HEK293 (cell line): ENCODE data around the gene KIFC1.

Source experiments
- GFI1B ChIP-seq: fragments of 450-650 bp; formaldehyde crosslinking; IDR thresholded peaks from 2 replicates; pipeline ENCODE4 v1.5.1; 2016; ENCODE audit warnings: missing biosample characterization, missing genetic modification characterization
- GLIS2 ChIP-seq: fragments of 450-650 bp; formaldehyde crosslinking; IDR thresholded peaks from 2 replicates; pipeline ENCODE4 v1.5.1; 2016; ENCODE audit warnings: missing biosample characterization, missing genetic modification characterization
- KLF7 ChIP-seq: fragments of 450-650 bp; formaldehyde crosslinking; IDR thresholded peaks from 2 replicates; pipeline ENCODE4 v1.5.1; 2016; ENCODE audit warnings: missing biosample characterization, missing genetic modification characterization, borderline replicate concordance
- PRDM1 ChIP-seq: fragments of 450-650 bp; formaldehyde crosslinking; IDR thresholded peaks from 2 replicates; pipeline ENCODE4; 2016; ENCODE audit warnings: missing biosample characterization, missing genetic modification characterization
- SCRT1 ChIP-seq: fragments of 450-650 bp; formaldehyde crosslinking; IDR thresholded peaks from 2 replicates; pipeline ENCODE4 v1.5.1; 2016; ENCODE audit warnings: missing biosample characterization, missing genetic modification characterization, borderline replicate concordance
- SETDB1 ChIP-seq: IDR thresholded peaks from one replicate; pipeline ENCODE4 v1.6.1; 2017; ENCODE audit warnings: mild to moderate bottlenecking, low read length, moderate library complexity, mixed read lengths; ENCODE audit not compliant: insufficient read length
- TRIM28 ChIP-seq: IDR thresholded peaks from 2 replicates; pipeline ENCODE4 v1.6.1; 2011; ENCODE audit warnings: low read length, control low read depth, borderline replicate concordance
- ZBTB17 ChIP-seq: fragments of 450-650 bp; formaldehyde crosslinking; IDR thresholded peaks from 2 replicates; pipeline ENCODE4 v1.5.1; 2016; ENCODE audit warnings: missing biosample characterization, missing genetic modification characterization
- ZBTB21 ChIP-seq: fragments of 450-650 bp; formaldehyde crosslinking; IDR thresholded peaks from 2 replicates; pipeline ENCODE4 v1.5.1; 2017; ENCODE audit warnings: missing biosample characterization, missing genetic modification characterization
- ZFP37 ChIP-seq: fragments of 450-650 bp; formaldehyde crosslinking; IDR thresholded peaks from 2 replicates; pipeline ENCODE4 v1.5.1; 2016; ENCODE audit warnings: missing biosample characterization, missing genetic modification characterization
- ZFP69B ChIP-seq: fragments of 450-650 bp; formaldehyde crosslinking; IDR thresholded peaks from 2 replicates; pipeline ENCODE4 v1.5.1; 2016; ENCODE audit warnings: missing biosample characterization, missing genetic modification characterization
- ZNF155 ChIP-seq: fragments of 450-650 bp; formaldehyde crosslinking; IDR thresholded peaks from 2 replicates; pipeline ENCODE4 v1.5.1; 2016; ENCODE audit warnings: missing biosample characterization, missing genetic modification characterization
- ZNF157 ChIP-seq: fragments of 450-650 bp; formaldehyde crosslinking; IDR thresholded peaks from 2 replicates; pipeline ENCODE4 v1.5.1; 2016; ENCODE audit warnings: missing biosample characterization, missing genetic modification characterization
- ZNF174 ChIP-seq: fragments of 450-650 bp; formaldehyde crosslinking; IDR thresholded peaks from 2 replicates; pipeline ENCODE4 v1.5.0; 2017; ENCODE audit warnings: missing biosample characterization, mild to moderate bottlenecking, missing genetic modification characterization
- ZNF202 ChIP-seq: fragments of 450-650 bp; formaldehyde crosslinking; IDR thresholded peaks from 2 replicates; pipeline ENCODE4 v1.5.1; 2016; ENCODE audit warnings: missing biosample characterization, missing genetic modification characterization, borderline replicate concordance
- ZNF23 ChIP-seq: fragments of 450-650 bp; formaldehyde crosslinking; IDR thresholded peaks from 2 replicates; pipeline ENCODE4 v1.5.1; 2016; ENCODE audit warnings: missing biosample characterization, missing genetic modification characterization, borderline replicate concordance
- ZNF391 ChIP-seq: fragments of 450-650 bp; formaldehyde crosslinking; IDR thresholded peaks from 2 replicates; pipeline ENCODE4 v1.5.1; 2016; ENCODE audit warnings: low read depth, missing biosample characterization, missing genetic modification characterization, borderline replicate concordance
- ZNF426 ChIP-seq: fragments of 450-650 bp; formaldehyde crosslinking; IDR thresholded peaks from 2 replicates; pipeline ENCODE4 v1.5.1; 2017; ENCODE audit warnings: missing biosample characterization, missing genetic modification characterization, mild to moderate bottlenecking, inconsistent platforms, moderate library complexity
- ZNF596 ChIP-seq: fragments of 450-650 bp; IDR thresholded peaks from 2 replicates; pipeline ENCODE4 v1.5.0; 2018; ENCODE audit warnings: missing biosample characterization, mild to moderate bottlenecking, missing genetic modification characterization, moderate library complexity
- ZNF664 ChIP-seq: fragments of 450-650 bp; formaldehyde crosslinking; IDR thresholded peaks from 2 replicates; pipeline ENCODE4 v1.5.1; 2016; ENCODE audit warnings: missing biosample characterization, missing genetic modification characterization
- ZNF701 ChIP-seq: fragments of 450-650 bp; formaldehyde crosslinking; IDR thresholded peaks from 2 replicates; pipeline ENCODE4 v1.5.1; 2016; ENCODE audit warnings: missing biosample characterization, missing genetic modification characterization
- ZNF76 ChIP-seq: fragments of 450-650 bp; formaldehyde crosslinking; IDR thresholded peaks from 2 replicates; pipeline ENCODE4; 2016; ENCODE audit warnings: low read depth, missing biosample characterization, missing genetic modification characterization, borderline replicate concordance
- ZNF785 ChIP-seq: fragments of 450-650 bp; formaldehyde crosslinking; IDR thresholded peaks from 2 replicates; pipeline ENCODE4 v1.5.1; 2016; ENCODE audit warnings: missing biosample characterization, missing genetic modification characterization
- ZNF791 ChIP-seq: fragments of 450-650 bp; formaldehyde crosslinking; IDR thresholded peaks from 2 replicates; pipeline ENCODE4 v1.5.1; 2016; ENCODE audit warnings: missing biosample characterization, missing genetic modification characterization
- TF ChIP-seq, protein P1 (sequence below): fragments of 450-650 bp; formaldehyde crosslinking; IDR thresholded peaks from 2 replicates; pipeline ENCODE4 v1.5.1; 2016; ENCODE audit warnings: missing biosample characterization, missing genetic modification characterization
- TF ChIP-seq, protein P2 (sequence below): fragments of 450-650 bp; formaldehyde crosslinking; IDR thresholded peaks from 2 replicates; pipeline ENCODE4 v1.5.1; 2016; ENCODE audit warnings: missing biosample characterization, missing genetic modification characterization
- TF ChIP-seq, protein P3 (sequence below): fragments of 450-650 bp; formaldehyde crosslinking; IDR thresholded peaks from 2 replicates; pipeline ENCODE4 v1.5.1; 2016; ENCODE audit warnings: missing biosample characterization, missing genetic modification characterization, low read depth
- TF ChIP-seq, protein P4 (sequence below): fragments of 450-650 bp; formaldehyde crosslinking; IDR thresholded peaks from 2 replicates; pipeline ENCODE4 v1.5.1; 2016; ENCODE audit warnings: missing biosample characterization, missing genetic modification characterization
- TF ChIP-seq, protein P5 (sequence below): fragments of 450-650 bp; formaldehyde crosslinking; IDR thresholded peaks from 2 replicates; pipeline ENCODE4 v1.5.1; 2016; ENCODE audit warnings: missing biosample characterization, missing genetic modification characterization, borderline replicate concordance
- TF ChIP-seq, protein P6 (sequence below): fragments of 450-650 bp; formaldehyde crosslinking; IDR thresholded peaks from 2 replicates; pipeline ENCODE4 v1.5.1; 2017; ENCODE audit warnings: missing biosample characterization, mild to moderate bottlenecking, missing genetic modification characterization, moderate library complexity

Gene KIFC1

DNA sequence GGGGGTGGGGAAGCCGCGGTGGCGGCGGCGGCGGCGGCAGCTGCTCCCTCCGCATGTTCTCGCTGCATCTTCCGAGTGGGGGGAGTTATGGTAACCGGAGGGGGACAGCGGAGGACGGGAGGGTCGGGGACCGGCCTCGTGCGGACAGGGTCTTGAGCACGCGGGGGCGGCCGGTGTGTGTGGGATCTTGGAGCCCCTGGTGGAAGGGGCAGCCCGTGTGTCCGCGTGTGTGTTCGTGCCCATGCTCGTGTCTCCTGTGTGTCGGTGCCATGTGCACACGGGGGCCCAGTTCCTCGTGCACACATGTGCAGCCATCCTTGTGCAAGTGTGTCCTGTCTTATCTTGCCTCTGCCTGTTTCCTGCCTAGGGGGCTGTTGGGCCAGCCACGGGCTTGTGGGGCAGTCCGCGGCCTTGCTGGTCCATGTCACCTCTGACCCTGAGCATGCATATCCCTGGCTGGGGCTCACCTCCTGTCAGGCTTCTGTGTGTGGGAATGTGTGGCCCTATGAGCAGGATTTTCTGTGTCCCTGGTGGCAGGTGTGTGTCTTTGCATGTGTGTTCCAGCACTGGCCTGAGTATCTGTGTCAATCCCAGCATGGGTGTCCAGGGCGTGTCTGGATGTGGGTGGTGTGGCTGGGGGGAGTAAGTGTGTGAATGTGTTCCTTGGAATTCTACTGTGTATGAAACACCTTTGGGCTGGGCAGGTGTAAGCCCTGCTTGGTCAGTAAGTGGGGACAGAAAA is 36.8 kb downstream of the KIFC1 start (continued):
- TF ChIP-seq, protein P1, sequence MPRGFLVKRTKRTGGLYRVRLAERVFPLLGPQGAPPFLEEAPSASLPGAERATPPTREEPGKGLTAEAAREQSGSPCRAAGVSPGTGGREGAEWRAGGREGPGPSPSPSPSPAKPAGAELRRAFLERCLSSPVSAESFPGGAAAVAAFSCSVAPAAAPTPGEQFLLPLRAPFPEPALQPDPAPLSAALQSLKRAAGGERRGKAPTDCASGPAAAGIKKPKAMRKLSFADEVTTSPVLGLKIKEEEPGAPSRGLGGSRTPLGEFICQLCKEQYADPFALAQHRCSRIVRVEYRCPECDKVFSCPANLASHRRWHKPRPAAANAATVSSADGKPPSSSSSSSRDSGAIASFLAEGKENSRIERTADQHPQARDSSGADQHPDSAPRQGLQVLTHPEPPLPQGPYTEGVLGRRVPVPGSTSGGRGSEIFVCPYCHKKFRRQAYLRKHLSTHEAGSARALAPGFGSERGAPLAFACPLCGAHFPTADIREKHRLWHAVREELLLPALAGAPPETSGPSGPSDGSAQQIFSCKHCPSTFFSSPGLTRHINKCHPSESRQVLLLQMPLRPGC (tag by site-specific recombination): no peak
- TF ChIP-seq PRDM1 (tag by site-specific recombination): no peak
- no peak for TF ChIP-seq ZNF23 (tag by site-specific recombination)
- TF ChIP-seq ZFP69B (tag by site-specific recombination): no peak
- TF ChIP-seq ZBTB17 (tag by site-specific recombination): no peak
- no peak for TF ChIP-seq ZNF785
- TF ChIP-seq ZNF791 (tag by site-specific recombination): no peak
- TF ChIP-seq ZNF174 (tag by site-specific recombination): no peak
- TF ChIP-seq TRIM28: no peak
- TF ChIP-seq, protein P2, sequence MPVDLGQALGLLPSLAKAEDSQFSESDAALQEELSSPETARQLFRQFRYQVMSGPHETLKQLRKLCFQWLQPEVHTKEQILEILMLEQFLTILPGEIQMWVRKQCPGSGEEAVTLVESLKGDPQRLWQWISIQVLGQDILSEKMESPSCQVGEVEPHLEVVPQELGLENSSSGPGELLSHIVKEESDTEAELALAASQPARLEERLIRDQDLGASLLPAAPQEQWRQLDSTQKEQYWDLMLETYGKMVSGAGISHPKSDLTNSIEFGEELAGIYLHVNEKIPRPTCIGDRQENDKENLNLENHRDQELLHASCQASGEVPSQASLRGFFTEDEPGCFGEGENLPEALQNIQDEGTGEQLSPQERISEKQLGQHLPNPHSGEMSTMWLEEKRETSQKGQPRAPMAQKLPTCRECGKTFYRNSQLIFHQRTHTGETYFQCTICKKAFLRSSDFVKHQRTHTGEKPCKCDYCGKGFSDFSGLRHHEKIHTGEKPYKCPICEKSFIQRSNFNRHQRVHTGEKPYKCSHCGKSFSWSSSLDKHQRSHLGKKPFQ (tag by site-specific recombination): 0 out of 2 replicates have a peak, but pooled peaks have one; percentile 16
- 0 out of 2 replicates have a peak, but pooled peaks have one; percentile 26 for TF ChIP-seq KLF7
- no peak for TF ChIP-seq ZNF202
- TF ChIP-seq, protein P3, sequence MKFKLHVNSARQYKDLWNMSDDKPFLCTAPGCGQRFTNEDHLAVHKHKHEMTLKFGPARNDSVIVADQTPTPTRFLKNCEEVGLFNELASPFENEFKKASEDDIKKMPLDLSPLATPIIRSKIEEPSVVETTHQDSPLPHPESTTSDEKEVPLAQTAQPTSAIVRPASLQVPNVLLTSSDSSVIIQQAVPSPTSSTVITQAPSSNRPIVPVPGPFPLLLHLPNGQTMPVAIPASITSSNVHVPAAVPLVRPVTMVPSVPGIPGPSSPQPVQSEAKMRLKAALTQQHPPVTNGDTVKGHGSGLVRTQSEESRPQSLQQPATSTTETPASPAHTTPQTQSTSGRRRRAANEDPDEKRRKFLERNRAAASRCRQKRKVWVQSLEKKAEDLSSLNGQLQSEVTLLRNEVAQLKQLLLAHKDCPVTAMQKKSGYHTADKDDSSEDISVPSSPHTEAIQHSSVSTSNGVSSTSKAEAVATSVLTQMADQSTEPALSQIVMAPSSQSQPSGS (tag by site-specific recombination): no peak
- TF ChIP-seq, protein P4, sequence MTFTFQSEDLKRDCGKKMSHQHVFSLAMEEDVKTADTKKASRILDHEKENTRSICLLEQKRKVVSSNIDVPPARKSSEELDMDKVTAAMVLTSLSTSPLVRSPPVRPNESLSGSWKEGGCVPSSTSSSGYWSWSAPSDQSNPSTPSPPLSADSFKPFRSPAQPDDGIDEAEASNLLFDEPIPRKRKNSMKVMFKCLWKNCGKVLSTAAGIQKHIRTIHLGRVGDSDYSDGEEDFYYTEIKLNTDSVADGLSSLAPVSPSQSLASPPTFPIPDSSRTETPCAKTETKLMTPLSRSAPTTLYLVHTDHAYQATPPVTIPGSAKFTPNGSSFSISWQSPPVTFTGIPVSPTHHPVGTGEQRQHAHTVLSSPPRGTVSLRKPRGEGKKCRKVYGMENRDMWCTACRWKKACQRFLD (tag by site-specific recombination): no peak
- TF ChIP-seq SCRT1: no peak
- TF ChIP-seq ZNF596 (tag by site-specific recombination): no peak
- TF ChIP-seq, protein P5, sequence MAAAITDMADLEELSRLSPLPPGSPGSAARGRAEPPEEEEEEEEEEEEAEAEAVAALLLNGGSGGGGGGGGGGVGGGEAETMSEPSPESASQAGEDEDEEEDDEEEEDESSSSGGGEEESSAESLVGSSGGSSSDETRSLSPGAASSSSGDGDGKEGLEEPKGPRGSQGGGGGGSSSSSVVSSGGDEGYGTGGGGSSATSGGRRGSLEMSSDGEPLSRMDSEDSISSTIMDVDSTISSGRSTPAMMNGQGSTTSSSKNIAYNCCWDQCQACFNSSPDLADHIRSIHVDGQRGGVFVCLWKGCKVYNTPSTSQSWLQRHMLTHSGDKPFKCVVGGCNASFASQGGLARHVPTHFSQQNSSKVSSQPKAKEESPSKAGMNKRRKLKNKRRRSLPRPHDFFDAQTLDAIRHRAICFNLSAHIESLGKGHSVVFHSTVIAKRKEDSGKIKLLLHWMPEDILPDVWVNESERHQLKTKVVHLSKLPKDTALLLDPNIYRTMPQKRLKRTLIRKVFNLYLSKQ (tag by site-specific recombination): no peak
- TF ChIP-seq ZNF426 (tag by site-specific recombination): no peak
- TF ChIP-seq ZNF157: no peak
- TF ChIP-seq ZBTB21 (tag by site-specific recombination): no peak
- TF ChIP-seq GLIS2 (tag by site-specific recombination): peak; percentile 72; the same call in 1 of the 2 replicates
- TF ChIP-seq ZNF76 (tag by site-specific recombination): 0 out of 2 replicates have a peak, but pooled peaks have one; percentile 11
- no peak for TF ChIP-seq GFI1B (tag by site-specific recombination)
- TF ChIP-seq ZNF664 (tag by site-specific recombination): no peak
- peak; percentile 57; the same call in 1 of the 2 replicates for TF ChIP-seq ZNF391 (tag by site-specific recombination)
- TF ChIP-seq, protein P6, sequence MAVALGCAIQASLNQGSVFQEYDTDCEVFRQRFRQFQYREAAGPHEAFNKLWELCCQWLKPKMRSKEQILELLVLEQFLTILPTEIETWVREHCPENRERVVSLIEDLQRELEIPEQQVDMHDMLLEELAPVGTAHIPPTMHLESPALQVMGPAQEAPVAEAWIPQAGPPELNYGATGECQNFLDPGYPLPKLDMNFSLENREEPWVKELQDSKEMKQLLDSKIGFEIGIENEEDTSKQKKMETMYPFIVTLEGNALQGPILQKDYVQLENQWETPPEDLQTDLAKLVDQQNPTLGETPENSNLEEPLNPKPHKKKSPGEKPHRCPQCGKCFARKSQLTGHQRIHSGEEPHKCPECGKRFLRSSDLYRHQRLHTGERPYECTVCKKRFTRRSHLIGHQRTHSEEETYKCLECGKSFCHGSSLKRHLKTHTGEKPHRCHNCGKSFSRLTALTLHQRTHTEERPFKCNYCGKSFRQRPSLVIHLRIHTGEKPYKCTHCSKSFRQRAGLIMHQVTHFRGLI (tag by site-specific recombination): no peak
- TF ChIP-seq ZFP37 (tag by site-specific recombination): no peak
- no peak for TF ChIP-seq ZNF701 (tag by site-specific recombination)
- TF ChIP-seq ZNF155 (tag by site-specific recombination): no peak
- no peak for TF ChIP-seq SETDB1
